Measurements from ENCODE around the gene GLT6D1.

Gene GLT6D1

DNA sequence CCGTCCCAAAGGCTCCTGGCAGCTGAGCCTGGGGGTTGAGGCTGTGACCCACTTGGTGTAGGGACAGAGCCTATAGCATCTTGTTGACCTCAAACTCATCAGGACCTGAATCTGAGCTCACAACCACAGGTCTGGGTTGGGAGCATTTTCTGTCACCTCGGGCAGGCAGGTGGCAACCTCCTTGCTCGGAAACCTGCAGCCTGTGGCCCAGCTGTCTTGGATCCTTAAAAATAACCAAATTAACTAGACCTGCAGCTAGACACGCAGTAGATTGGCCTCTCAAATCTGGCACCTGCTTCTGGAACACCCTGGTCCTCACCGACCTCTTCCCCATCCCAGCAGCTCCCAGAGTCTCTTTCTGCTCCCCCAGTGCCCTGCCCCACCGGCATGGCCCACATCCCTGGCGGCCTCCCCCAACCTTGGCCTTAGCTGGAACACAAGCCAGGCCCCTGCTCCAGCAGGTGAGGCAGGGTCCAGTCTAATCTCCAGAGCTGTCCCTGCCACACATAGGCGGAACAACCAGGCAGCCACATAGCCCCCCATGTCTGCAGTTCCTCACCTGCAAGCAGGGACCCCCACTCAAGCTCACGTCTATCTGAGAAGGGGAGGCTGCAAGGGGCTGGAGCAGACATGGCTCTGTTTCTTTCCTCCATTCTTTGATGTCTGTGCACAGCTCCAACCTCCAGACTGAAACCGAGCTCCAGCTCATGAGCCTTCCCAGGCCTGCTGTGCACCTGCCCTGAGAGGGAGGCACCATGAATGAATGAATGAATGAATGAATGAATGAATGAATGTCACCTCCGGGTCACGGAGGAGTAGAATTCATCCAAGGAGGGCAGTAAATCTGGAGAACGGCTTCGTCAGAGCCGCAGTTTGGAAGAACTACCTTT is 49.5 kb downstream of the GLT6D1 start:
- Mint-ChIP-seq H3K4me3 (no peak overlapping the region), H3K4me1 (no peaks in the 10 kb centered on the region), H3K27me3 (ENCODE audit: low read depth, poor library complexity) (peaks cover 14% of the 10 kb centered on the region), H3K27ac (no peak overlapping the region), H3K9me3 (peaks cover 9% of the 10 kb centered on the region), H3K36me3 (ENCODE audit: low read depth) (no peaks in the 10 kb centered on the region)
- DNase-seq = no peak
- no peak for TF ChIP-seq CTCF (IDR thresholded peaks at IDR 0.05)

DNA sequence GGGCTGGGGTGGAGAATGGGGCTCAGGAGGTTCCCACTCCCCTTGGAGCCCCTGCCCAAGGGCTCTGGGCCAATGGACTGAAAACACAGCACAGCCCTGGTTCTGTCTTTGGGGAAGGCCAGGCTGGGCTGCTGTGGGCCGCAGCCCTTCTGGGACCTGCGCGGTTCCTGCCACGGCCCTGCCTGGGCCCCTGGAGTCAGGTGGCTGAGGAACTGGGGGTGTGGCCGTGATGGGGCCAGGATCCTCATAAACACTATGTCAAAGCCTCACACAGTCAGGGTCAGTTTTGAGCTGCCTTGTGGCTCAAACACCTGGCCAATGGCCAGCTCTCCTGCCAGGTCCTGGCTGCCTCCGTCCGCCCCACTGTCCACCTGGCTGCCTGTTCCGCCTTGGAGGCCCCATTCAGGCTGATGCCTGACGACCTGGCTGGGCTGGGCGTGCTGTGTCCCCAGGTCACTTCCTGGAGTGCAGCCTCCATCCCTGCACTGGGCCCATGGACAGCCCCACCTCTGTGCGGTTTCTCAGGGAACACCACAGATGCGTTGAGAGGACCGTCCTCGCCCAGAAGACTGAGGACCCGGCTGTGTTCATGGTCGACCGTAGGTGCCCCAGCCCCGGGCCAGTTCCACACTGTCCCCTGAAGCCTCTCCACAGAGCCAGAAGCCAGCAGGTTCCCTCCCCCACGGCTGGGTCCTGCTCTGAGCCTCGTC is 50.3 kb downstream of the GLT6D1 start:
- no peak for TF ChIP-seq CTCF (IDR thresholded peaks at IDR 0.05)
- Mint-ChIP-seq H3K4me1 (no peaks in the 10 kb centered on the region), H3K27me3 (ENCODE audit: low read depth, poor library complexity) (peaks cover 12% of the 10 kb centered on the region), H3K27ac (no peak overlapping the region), H3K36me3 (ENCODE audit: low read depth) (no peaks in the 10 kb centered on the region), H3K4me3 (no peak overlapping the region), H3K9me3 (peaks cover 6% of the 10 kb centered on the region)
- DNase-seq = no peak

GRCh38 chr9:135588371-135588770 is 51.0 kb downstream of the GLT6D1 start:
- Mint-ChIP-seq H3K4me1 (no peaks in the 10 kb centered on the region), H3K27me3 (ENCODE audit: low read depth, poor library complexity) (peaks cover 7% of the 10 kb centered on the region), H3K9me3 (no peaks in the 10 kb centered on the region), H3K36me3 (ENCODE audit: low read depth) (no peaks in the 10 kb centered on the region), H3K4me3 (no peak overlapping the region), H3K27ac (no peak overlapping the region)
- DNase-seq = no peak
- TF ChIP-seq CTCF (IDR thresholded peaks at IDR 0.05) = no peak

GRCh38 chr9:135587658-135588057 is 51.7 kb downstream of the GLT6D1 start:
- Mint-ChIP-seq H3K27me3 (ENCODE audit: low read depth, poor library complexity) (peaks cover 7% of the 10 kb centered on the region), H3K27ac (no peak overlapping the region), H3K4me3 (no peak overlapping the region), H3K9me3 (no peaks in the 10 kb centered on the region), H3K36me3 (ENCODE audit: low read depth) (no peaks in the 10 kb centered on the region), H3K4me1 (no peaks in the 10 kb centered on the region)
- TF ChIP-seq CTCF (IDR thresholded peaks at IDR 0.05) = no peak
- DNase-seq = no peak

GRCh38 chr9:135586601-135587109 is 52.7 kb downstream of the GLT6D1 start:
- Mint-ChIP-seq H3K4me1 (no peaks in the 10 kb centered on the region), H3K4me3 (no peak overlapping the region), H3K9me3 (peaks cover 3% of the 10 kb centered on the region), H3K27me3 (ENCODE audit: low read depth, poor library complexity) (peaks cover 12% of the 10 kb centered on the region), H3K27ac (no peak overlapping the region), H3K36me3 (ENCODE audit: low read depth) (no peaks in the 10 kb centered on the region)
- no peak for TF ChIP-seq CTCF (IDR thresholded peaks at IDR 0.05)
- no peak for DNase-seq
